Left ventricle myocardium inferior (tissue), 1 donor: ENCODE measurements around the gene NECAB2. TPM values are rescaled to one million over a fixed set of nuclear protein-coding genes. Genes with fewer than 3 reads are reported as not detected.

Experiments
- DNase-seq: peaks from one replicate; pipeline ENCODE4 v3.0.0-alpha.2; 2020
- H3K27ac ChIP-seq: fragments of 200-600 bp; replicated peaks from 2 replicates; pipeline ENCODE4 v1.8.0; 2021
- H3K27me3 ChIP-seq: fragments of 200-600 bp; 2 replicates; pipeline ENCODE4 v1.8.0; 2021; ENCODE audit warnings: low read depth
- H3K36me3 ChIP-seq: fragments of 200-600 bp; 2 replicates; pipeline ENCODE4 v1.8.0; 2021
- H3K4me1 ChIP-seq: fragments of 200-600 bp; 2 replicates; pipeline ENCODE4 v1.8.0; 2021
- H3K4me3 ChIP-seq: fragments of 200-600 bp; 2 replicates; pipeline ENCODE4 v1.8.0; 2021; ENCODE audit warnings: mild to moderate bottlenecking, moderate library complexity
- H3K9me3 ChIP-seq: fragments of 200-600 bp; replicated peaks from 2 replicates; pipeline ENCODE4 v1.8.0; 2021
- intact Hi-C: fragments of 100-400 bp; cut with micrococcal nuclease; formaldehyde crosslinking; loops from one replicate; pipeline ENCODE4 v1.11.0; 2022
- total RNA-seq: library from RNA; stranded (reverse); fragmentation: NEBNext Ultra II Directional; extraction: Animal tissue kit (Norgen Biotek cat#: 25700); gene quantifications from one replicate; pipeline ENCODE4 v1.2.1, GENCODE V29; 2021
- TF ChIP-seq, protein P1 (sequence below): fragments of 200-600 bp; IDR thresholded peaks from 2 replicates; pipeline ENCODE4 v1.8.0; 2021; ENCODE audit warnings: antibody characterized with exemption, mild to moderate bottlenecking, borderline replicate concordance
- donor health status: DM: no; HTN: yes; CAD: no; lungs with severe emphysema.

NECAB2 gene
- total RNA-seq, 1 donor from 2014 or later = 0.69 TPM

DNA sequence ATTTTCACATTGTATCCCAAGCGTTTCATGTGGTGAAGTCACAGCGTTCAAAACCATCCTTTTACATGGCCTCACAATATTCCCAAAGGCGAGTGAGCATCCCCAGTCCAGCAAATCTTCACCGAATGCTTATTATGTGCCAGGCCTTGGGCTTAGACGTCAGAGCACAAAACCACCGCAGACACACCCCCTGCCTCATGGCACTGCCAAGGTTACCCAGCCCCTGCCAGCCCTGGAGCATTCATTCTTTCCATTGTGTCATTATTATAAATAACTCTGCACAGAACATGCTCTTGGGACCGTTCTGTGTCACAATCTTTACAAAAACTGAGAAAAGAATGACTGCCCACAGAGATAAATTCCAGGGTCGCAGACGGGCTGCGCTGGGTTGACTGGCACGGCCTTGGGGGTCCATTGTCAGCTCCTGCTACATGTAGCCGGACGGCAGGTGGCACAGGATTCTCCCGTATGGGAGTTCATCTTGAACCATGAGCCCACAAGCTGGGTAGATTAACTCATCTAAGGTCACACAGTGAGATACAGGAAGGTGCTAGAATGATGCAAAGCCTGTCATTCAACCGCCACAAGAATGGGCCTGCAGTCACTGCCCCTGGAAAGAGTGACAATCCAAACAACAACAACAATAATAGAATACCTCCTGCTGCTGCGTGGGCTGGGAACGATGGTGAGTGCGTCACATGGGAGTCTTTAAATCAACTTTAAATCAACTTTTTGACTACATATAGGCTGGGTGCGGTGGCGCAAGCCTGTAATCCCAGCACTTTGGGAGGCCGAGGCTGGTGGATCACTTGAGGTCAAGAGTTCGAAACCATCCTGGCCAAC is 4.5 kb upstream of the NECAB2 start:
- TF ChIP-seq, protein P1, sequence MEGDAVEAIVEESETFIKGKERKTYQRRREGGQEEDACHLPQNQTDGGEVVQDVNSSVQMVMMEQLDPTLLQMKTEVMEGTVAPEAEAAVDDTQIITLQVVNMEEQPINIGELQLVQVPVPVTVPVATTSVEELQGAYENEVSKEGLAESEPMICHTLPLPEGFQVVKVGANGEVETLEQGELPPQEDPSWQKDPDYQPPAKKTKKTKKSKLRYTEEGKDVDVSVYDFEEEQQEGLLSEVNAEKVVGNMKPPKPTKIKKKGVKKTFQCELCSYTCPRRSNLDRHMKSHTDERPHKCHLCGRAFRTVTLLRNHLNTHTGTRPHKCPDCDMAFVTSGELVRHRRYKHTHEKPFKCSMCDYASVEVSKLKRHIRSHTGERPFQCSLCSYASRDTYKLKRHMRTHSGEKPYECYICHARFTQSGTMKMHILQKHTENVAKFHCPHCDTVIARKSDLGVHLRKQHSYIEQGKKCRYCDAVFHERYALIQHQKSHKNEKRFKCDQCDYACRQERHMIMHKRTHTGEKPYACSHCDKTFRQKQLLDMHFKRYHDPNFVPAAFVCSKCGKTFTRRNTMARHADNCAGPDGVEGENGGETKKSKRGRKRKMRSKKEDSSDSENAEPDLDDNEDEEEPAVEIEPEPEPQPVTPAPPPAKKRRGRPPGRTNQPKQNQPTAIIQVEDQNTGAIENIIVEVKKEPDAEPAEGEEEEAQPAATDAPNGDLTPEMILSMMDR = no peak
- Histone ChIP-seq H3K4me3 (no peak overlapping the region), H3K9me3 (no peaks in the 10 kb centered on the region), H3K4me1 (peaks cover 36% of the 10 kb centered on the region), H3K27ac (peak overlapping the region; percentile 73), H3K27me3 (no peaks in the 10 kb centered on the region), H3K36me3 (peaks cover 41% of the 10 kb centered on the region)
- DNase-seq = peak; percentile 53
- intact Hi-C loops = loop anchor here (10.0 kb wide), 1 partner anchor 101 kb away; no protein-coding TSS in a partner anchor

DNA sequence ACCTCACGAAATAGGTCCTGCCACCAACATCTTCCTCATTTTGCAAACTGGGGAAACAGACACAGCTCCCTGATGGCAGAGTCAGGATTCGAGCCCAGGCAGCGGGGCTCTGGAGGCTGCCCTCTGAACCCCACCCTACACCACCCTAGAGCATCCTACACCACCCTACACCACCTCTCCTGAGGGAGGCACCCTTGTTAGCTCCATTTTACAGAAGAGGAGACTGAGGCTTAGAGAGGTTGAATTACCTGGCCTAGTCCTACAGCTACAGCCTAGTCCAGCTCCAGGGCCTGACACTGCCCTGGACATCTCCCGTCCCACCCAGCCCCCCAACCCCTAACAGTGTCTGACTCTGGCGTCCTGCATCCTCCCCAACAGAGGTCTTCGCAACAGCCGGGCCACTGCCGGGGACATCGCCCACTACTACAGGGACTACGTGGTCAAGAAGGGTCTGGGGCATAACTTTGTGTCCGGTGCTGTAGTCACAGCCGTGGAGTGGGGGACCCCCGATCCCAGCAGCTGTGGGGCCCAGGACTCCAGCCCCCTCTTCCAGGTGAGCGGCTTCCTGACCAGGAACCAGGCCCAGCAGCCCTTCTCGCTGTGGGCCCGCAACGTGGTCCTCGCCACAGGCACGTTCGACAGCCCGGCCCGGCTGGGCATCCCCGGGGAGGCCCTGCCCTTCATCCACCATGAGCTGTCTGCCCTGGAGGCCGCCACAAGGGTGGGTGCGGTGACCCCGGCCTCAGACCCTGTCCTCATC is 3.2 kb upstream of the NECAB2 start:
- no peak for DNase-seq
- TF ChIP-seq, protein P1 = no peak
- Histone ChIP-seq H3K36me3 (peaks cover 34% of the 10 kb centered on the region), H3K9me3 (no peaks in the 10 kb centered on the region), H3K4me3 (no peak overlapping the region), H3K4me1 (peaks cover 22% of the 10 kb centered on the region), H3K27me3 (peaks cover 12% of the 10 kb centered on the region), H3K27ac (no peak overlapping the region)
- intact Hi-C loops = loop anchor here (10.0 kb wide), 1 partner anchor 100 kb away; no protein-coding TSS in a partner anchor

DNA sequence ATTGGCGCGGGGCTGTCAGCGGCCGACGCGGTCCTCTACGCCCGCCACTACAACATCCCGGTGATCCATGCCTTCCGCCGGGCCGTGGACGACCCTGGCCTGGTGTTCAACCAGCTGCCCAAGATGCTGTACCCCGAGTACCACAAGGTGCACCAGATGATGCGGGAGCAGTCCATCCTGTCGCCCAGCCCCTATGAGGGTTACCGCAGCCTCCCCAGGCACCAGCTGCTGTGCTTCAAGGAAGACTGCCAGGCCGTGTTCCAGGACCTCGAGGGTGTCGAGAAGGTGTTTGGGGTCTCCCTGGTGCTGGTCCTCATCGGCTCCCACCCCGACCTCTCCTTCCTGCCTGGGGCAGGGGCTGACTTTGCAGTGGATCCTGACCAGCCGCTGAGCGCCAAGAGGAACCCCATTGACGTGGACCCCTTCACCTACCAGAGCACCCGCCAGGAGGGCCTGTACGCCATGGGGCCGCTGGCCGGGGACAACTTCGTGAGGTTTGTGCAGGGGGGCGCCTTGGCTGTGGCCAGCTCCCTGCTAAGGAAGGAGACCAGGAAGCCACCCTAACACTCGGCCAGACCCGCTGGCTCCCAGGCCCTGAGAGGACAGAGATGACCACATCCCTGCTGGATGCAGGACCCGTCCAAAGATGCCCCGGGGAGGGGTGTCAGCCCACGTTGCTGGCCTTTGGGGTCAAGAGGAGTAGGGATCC is 2.4 kb upstream of the NECAB2 start:
- Histone ChIP-seq H3K36me3 (peaks cover 28% of the 10 kb centered on the region), H3K27ac (no peak overlapping the region)
- DNase-seq = peak; percentile 9

DNA sequence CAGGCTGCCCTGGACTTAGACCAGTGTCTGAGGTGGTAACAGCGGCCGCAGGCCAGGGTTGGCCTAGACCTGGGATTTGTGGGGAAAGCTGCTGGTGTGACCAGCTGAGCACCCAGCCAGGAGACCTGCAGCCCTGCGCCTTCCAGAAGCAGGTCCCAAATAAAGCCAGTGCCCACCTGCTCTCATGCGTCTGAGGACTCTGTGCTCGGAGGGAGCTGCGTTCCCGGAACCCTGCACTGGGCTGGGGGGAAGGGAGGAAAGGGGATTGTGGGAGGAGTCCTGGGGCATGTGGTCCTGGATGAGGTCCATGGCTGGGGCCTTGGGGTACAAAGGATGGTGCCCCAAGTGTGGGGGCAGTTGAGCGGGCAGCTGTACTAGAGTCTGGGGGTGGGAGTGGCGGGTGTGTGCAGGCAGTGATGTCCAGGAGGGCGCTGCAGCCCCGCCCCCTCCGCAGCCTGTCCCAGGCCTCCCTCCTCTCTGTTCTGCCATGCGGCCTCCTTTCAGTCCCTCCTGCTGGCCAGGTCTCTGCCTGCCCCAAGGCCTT is 1.8 kb upstream of the NECAB2 start:
- no peak for DNase-seq
- Histone ChIP-seq H3K27ac (no peak overlapping the region), H3K9me3 (no peaks in the 10 kb centered on the region), H3K27me3 (peaks cover 16% of the 10 kb centered on the region), H3K36me3 (peaks cover 22% of the 10 kb centered on the region), H3K4me1 (peaks cover 11% of the 10 kb centered on the region), H3K4me3 (no peak overlapping the region)
- intact Hi-C loops = loop anchor here (10.0 kb wide), 1 partner anchor 99 kb away; no protein-coding TSS in a partner anchor
- TF ChIP-seq, protein P1 = no peak

More for the DNA sequence above, 2.4 kb upstream of the NECAB2 start:
- TF ChIP-seq, protein P1 = no peak
- peaks cover 16% of the 10 kb centered on the region for H3K27me3 ChIP-seq
- intact Hi-C loops = loop anchor here (10.0 kb wide), 1 partner anchor 99 kb away; no protein-coding TSS in a partner anchor
- no peak overlapping the region for H3K4me3 ChIP-seq
- no peaks in the 10 kb centered on the region for H3K9me3 ChIP-seq
- H3K4me1 ChIP-seq = peaks cover 15% of the 10 kb centered on the region

DNA sequence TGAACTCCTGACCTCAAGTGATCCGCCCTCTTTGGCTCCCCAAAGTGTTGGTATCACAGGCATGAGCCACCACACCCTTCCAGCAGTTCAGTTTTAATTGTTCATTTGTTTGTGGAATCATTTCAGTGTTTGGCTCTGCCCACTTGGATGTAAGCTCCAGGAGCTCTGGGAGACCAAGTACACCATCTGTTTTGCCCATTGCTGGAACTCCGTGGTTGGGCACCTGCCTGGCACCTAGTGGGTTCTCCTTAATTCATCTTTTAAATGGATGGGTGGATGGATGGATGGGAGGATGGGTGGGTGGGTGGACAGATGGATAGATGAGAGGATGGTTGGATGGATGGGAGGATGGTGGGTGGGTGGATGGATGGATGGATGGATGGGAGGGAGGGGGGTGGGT is 953 bp upstream of the NECAB2 start:
- no peak for DNase-seq
- Histone ChIP-seq H3K27ac (no peak overlapping the region), H3K4me3 (no peak overlapping the region), H3K36me3 (peaks cover 13% of the 10 kb centered on the region), H3K27me3 (peaks cover 16% of the 10 kb centered on the region), H3K4me1 (peaks cover 11% of the 10 kb centered on the region), H3K9me3 (no peaks in the 10 kb centered on the region)
- intact Hi-C loops = loop anchor here (10.0 kb wide), 1 partner anchor 98 kb away; no protein-coding TSS in a partner anchor
- TF ChIP-seq, protein P1 = no peak
